Inflammatory macrophage (primary cell): Measurements from ENCODE around the gene CORO7.
"Not testable (repeated sequence)": the region's sequence is repeated elsewhere in the genome, so short reads cannot be mapped to it uniquely, and the experiment has no call there.

Experiments
- DNase-seq, 2 donors: peaks; one replicate each; pipeline ENCODE4 v3.0.0-alpha.2; 2020 to 2022

The CORO7 gene

DNA sequence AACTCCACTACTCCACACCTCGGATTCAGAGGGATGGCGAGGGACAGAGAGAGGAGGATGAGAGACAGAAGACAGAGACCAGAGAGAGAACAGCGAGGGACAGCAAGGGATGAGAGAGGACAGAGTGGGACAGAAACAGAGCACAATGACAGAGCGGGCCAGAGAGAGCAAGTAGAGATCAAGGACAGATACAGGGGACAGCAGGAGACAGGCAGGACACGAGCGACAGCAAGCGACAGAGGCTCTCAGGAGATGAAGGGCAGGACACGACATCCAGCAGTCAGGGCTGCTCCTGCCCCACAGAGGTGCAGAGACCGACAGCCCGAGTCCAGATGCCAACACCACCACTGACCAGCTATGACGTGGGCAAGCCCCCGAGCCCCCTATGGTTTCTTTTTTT lies 14.9 kb downstream of the CORO7 start:
- DNase-seq = no peak

GRCh38 chr16:4401094-4401501 lies 15.3 kb downstream of the CORO7 start:
- DNase-seq = no peak

GRCh38 chr16:4399001-4399730 lies 17.2 kb downstream of the CORO7 start:
- DNase-seq = peak; percentile 29 to 52

DNA sequence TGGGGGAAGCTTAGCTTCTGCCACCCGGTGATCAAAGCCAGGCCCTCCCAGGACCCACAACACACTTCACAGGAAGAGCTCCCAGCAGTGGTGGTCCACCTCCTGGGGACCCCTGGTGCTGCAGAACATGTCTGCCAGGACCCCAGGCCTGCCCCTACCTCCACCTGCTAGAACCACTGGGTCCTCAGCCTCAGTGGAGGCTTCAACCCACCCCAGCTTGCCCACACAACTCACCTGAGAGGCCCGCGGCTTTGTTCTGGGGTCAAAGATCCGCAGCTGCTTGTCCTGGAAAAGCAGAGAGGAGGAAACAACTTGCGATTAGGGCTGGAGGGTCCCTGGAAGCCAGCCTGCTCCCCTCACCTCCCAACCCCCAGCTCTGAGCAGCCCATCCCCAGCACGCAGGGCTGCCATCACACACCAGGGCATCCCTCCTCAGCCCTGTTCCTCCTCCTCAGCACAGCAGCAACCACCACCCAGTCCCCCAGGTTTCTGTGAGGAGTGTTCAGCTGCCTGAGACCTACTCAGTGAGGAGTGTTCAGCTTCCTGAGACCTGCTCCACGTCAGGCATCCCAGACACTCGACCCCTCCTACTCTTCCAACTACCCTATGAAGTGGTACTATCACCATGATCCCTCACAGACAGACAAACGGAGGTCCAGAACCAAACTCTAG lies 21.2 kb downstream of the CORO7 start:
- no peak for DNase-seq

GRCh38 chr16:4393850-4394249 lies 22.5 kb downstream of the CORO7 start:
- DNase-seq = not testable (repeated sequence)

DNA sequence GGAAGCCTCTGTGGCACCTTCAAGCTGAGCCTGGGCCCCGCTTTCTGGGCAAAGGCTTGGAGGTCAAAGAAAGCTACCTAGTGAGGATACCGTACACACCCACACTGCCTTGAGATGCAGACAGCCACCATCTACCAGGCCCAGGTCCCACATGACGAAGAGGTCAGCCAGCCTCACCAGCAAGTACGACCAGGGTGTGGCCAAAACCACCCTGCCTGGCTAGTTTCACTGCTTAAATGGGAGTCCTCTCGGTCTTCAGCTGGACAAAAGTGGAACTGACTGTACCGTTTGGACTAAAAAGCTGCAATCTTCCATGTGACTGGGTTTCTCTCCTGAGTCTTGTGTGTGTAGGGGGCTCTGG lies 23.2 kb downstream of the CORO7 start:
- peak; percentile 7 to 8 for DNase-seq

- no peak for DNase-seq
Measured at GRCh38 chr16:4392382-4393239, 23.8 kb downstream of the CORO7 start.

DNA sequence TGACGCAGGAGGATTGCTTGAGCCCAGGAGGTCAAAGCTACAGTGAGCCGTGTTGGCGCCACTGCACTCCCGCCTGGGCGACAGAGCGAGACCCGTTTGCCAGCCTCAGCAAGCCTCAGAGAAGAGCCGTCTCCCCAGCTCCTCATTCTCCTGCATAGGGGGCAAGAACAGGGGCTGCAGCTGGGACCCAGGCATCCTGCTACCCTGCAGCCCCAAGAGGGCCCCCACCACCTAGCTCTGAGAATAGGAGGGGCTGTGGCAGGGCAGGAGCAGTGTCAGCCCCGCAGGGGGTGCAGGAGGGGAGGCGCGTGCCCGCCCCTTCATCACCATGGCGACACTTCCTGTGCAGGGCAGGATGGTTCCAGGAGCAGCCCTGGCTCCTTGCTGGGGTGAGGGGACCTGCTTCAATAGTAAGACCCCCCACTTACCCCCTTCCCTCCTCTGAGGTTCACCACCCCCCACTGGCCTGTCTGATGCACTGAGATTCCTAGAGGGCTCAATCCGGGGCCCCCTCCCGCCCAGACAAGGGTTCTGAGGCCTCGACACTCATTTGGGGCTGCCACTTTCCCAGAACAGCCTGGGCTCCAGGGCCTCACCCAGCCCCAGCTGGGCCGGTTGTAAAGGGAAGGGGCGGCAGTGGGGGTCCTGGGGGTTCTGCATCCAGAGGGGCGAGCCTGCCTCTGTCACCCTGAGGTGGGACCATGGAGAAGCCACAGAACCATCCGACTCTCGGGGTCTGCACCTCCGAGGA lies 24.6 kb downstream of the CORO7 start:
- DNase-seq = no peak

GRCh38 chr16:4390266-4391260 lies 25.8 kb downstream of the CORO7 start:
- no peak for DNase-seq

- no peak for DNase-seq
Measured at GRCh38 chr16:4389051-4389955, 27.1 kb downstream of the CORO7 start.

GRCh38 chr16:4388271-4389021 lies 27.9 kb downstream of the CORO7 start:
- DNase-seq = no peak

DNA sequence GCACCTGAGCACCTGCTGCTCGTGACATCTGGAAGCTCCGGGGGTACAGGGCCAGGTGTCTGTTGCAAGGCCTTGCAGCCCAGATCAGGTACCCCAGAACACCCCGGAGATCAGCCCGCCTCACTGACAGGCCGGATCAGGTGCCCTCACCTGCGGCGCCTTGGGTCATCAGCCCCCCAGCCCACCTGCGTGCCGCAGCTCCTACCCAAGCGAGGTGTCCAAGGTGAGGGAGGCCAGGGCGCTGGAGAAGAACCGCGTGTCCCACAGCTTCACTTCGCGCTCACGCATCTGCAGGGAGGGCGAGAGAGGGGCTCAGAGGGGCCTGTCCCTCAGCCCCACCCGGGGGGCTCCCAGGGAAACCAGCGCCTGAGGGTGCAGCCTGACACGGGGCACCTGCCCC lies 28.6 kb downstream of the CORO7 start:
- no peak for DNase-seq

DNA sequence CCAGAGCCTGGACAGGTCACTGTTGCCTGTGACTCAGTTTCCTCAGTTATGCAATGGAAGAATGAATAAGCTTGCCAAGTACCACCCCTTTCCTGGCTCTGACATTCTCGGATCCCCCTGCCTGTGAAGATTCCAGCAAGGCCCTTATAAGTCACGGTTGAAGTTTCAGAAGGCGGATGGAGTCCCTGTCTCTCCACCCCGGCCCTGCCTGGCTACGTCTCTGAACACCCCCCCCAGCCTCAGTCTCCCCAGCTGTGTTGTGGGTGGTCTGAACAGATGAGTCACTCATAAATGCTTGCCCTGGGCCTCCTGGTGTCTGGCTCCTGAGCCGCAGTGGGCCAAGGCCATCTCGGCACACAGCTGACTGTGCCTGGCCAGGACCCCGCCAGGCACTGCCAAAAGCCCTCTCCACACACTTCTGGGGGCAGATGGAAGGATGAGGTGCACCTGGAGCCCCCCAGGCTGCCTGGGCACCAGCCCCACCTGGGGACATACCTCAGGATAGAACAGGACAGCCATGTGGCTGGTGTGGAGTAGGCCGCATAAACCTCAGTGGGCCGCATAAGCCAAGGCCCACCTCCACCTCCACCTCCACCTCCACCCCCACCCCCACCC lies 29.3 kb downstream of the CORO7 start:
- no peak for DNase-seq

DNA sequence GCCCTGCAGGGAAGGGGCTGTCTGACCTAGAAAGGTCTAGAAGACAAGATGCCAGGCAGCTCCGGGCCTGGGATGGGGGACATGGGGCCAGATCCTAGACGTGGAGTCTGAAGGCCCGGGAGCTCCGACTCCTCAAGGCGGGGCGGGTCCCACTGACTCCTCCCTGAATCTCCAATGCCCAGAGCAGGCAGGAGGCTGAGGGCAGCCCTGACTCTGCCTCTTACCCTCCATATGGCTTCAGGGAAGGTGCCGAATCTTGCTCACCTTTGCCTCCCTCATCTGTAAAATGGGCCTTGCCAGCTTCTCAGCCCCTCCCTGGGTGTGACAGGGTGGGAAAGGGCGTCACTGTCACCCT lies 30.0 kb downstream of the CORO7 start:
- no peak for DNase-seq

DNA sequence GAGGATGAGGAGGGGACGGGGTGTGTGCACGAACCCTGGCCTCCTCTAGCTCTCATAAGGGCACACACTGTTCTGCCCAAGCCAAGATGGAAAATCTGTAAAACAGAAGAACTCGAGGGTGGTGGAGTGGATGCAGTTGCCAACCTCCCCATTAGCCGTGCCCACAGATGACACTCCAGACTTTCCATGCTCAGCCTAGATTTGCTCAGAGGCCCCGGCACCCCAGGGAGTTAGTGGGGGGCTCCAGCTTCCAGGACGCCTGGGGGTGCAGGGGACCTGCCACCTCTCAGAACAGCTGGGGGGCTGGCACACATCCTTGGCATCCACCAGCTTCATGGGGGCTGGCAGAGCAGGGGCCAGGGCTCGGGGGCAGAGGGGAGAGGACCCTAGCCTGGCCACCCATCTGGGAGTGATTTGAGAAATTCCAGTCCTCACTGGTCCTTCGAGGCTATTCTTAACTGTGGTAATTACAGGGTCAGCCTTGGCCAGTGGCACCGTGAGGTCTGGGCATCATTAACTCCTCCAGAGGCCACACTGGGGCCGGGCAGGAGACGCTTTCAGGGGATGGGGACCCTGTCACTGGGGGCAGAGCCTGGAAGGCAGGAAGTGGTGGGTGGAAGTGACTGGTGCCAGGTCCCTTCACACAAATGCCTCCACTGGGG lies 30.5 kb downstream of the CORO7 start:
- DNase-seq = no peak

DNA sequence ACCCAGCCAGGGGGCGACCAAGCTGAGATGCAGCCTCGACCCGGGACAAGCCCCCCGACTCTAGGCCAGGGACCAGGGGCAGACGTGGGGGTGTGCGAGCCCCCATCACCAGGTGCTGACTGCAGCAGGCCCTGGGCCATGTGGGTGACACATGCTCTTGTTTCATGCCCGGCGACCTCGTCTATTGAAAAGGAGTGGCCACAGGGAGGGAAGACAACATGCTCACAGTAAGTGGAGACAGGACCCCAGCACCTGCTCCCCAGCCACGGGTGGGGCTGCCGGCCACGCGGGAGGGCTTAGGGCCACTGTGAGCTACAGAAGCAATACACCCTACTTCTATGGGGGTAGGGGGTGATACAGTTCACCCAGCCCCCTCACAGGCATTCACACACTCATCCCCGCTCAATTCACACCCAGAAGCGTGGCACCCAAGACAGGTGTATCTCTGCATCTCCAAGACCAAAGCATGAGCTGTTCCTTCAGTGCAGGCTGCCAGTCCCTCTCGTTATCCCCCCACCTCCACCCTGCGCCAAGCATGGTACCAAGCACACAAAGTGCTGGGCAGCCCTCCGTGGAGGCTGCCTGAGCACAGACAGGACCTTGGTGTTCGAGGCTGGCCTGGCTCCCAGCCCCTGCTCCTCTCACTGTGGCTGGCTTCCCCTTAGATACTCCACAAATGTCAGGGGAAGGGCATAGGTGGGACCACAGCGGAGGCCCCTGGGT lies 31.2 kb downstream of the CORO7 start:
- DNase-seq = no peak

- DNase-seq = no peak
Measured at GRCh38 chr16:4384509-4384942, 31.9 kb downstream of the CORO7 start.
